NCI-H524 treated with DMSO at 0.1 percent for 48 hours (cell line): ENCODE measurements around the gene ZNF428.
A peak's percentile ranks its signal among the peaks of the same experiment; 100 is the strongest.
"Not testable (repeated sequence)": the region's sequence is repeated elsewhere in the genome, so short reads cannot be mapped to it uniquely, and the experiment has no call there.

Source experiments
- DNase-seq: peaks from one replicate; lab custom pipeline; 2025; lab: John Stamatoyannopoulos, UW

The ZNF428 gene

GRCh38 chr19:43616954-43617353 is 2.5 kb downstream of the ZNF428 start:
- no peak for DNase-seq

- no peak for DNase-seq
Measured at GRCh38 chr19:43616306-43616705, 3.1 kb downstream of the ZNF428 start.

- DNase-seq, result no peak
Measured at GRCh38 chr19:43612374-43612773, 7.1 kb downstream of the ZNF428 start.

GRCh38 chr19:43611788-43612187 is 7.6 kb downstream of the ZNF428 start, which contains the start of gene SRRM5:
Gene SRRM5 (plus strand): TSS chr19:43612088. CDS start chr19:43612122, 34 bp downstream.
- no peak for DNase-seq

GRCh38 chr19:43610493-43610892 is 8.9 kb downstream of the ZNF428 start:
- no peak for DNase-seq

- no peak for DNase-seq
Measured at GRCh38 chr19:43609872-43610271, 9.6 kb downstream of the ZNF428 start.

GRCh38 chr19:43607238-43608205 is 11.9 kb downstream of the ZNF428 start:
- DNase-seq, result no peak

- no peak for DNase-seq
Measured at GRCh38 chr19:43606569-43607229, 12.7 kb downstream of the ZNF428 start.

GRCh38 chr19:43605875-43606568 is 13.4 kb downstream of the ZNF428 start:
- DNase-seq, result no peak

- DNase-seq, result not testable (repeated sequence)
Measured at GRCh38 chr19:43600326-43600725, 19.1 kb downstream of the ZNF428 start.

GRCh38 chr19:43599635-43600295 is 19.7 kb downstream of the ZNF428 start:
- DNase-seq, result no peak

GRCh38 chr19:43598445-43599240 is 20.8 kb downstream of the ZNF428 start:
- DNase-seq, result no peak

- DNase-seq, result no peak
Measured at GRCh38 chr19:43597876-43598275, 21.6 kb downstream of the ZNF428 start.

GRCh38 chr19:43596842-43597461 is 22.5 kb downstream of the ZNF428 start:
- DNase-seq, result no peak

- DNase-seq, result peak; percentile 81
Measured at GRCh38 chr19:43595999-43596841, 23.2 kb downstream of the ZNF428 start, which contains the start of the genes IRGQ and ZNF576. Gene IRGQ (minus strand): TSS chr19:43596134. CDS start chr19:43595338, 796 bp downstream. Gene ZNF576 (plus strand): TSS chr19:43596595. CDS start chr19:43597109, 514 bp downstream.

GRCh38 chr19:43595605-43595998 is 23.8 kb downstream of the ZNF428 start:
- DNase-seq, result no peak

- DNase-seq, result no peak
Measured at GRCh38 chr19:43594710-43595604, 24.5 kb downstream of the ZNF428 start.

- no peak for DNase-seq
Measured at GRCh38 chr19:43594081-43594697, 25.2 kb downstream of the ZNF428 start.
